Right cardiac atrium (tissue), 5 donors: ENCODE data around the gene LPAR5. TPM values are rescaled to one million over a fixed set of nuclear protein-coding genes. Genes with fewer than 3 reads are reported as not detected.
A peak's percentile ranks its signal among the peaks of the same experiment; 100 is the strongest.
"Not testable (repeated sequence)": the region's sequence is repeated elsewhere in the genome, so short reads cannot be mapped to it uniquely, and the experiment has no call there.

Source experiments
- ATAC-seq, 2 donors: fragments of 200-7000 bp; cut with Tn5 transposase; one replicate each; pipeline versions ENCODE4 v1.8.0 to v1.9.1; 2020; ENCODE audit warnings: moderate library complexity in 2 of 2, mild to moderate bottlenecking in 1 of 2
- DNase-seq, 3 donors: peaks; one replicate each; pipeline ENCODE4 v3.0.0-alpha.2; 2020
- H3K27ac ChIP-seq: one replicate; pipeline ENCODE4 v1.5.1; 2013; ENCODE audit warnings: mild to moderate bottlenecking, low read length, control low read depth, moderate library complexity
- H3K27me3 ChIP-seq: one replicate; pipeline ENCODE4 v1.6.1; 2013; ENCODE audit not compliant: control insufficient read depth, insufficient read depth
- H3K4me1 ChIP-seq: one replicate; pipeline ENCODE4 v1.6.1; 2013; ENCODE audit warnings: low read length; ENCODE audit not compliant: control insufficient read depth, insufficient read depth
- H3K4me3 ChIP-seq: one replicate; pipeline ENCODE4 v1.5.1; 2013; ENCODE audit warnings: low read length, control low read depth
- H3K9me3 ChIP-seq: one replicate; pipeline ENCODE4 v1.6.1; 2013; ENCODE audit warnings: low read length; ENCODE audit not compliant: control insufficient read depth
- WGBS: extraction: QIAGEN DNeasy Blood & Tissue Kit; methylation state at CpG from one replicate; pipeline ENCODE4 v1.1.7; 2013; 5-methylcytosine and 5-hydroxymethylcytosine counted together
- intact Hi-C, 4 donors: fragments of 100-400 bp; cut with DNase I; formaldehyde crosslinking; loops; one replicate each; pipeline versions ENCODE4 v1.11.0 to v1.14.0; 2022 to 2023
- polyA plus RNA-seq: library from polyadenylated mRNA; stranded (reverse); fragments of 200-250 nt; gene quantifications from one replicate; pipeline ENCODE4 v1.2.3, GENCODE V29; 2013
- total RNA-seq, 4 donors: library from RNA; stranded (reverse); fragmentation: NEBNext Ultra II Directional; extraction: Animal tissue kit (Norgen Biotek cat#: 25700); gene quantifications; one replicate each; pipeline ENCODE4 v1.2.1, GENCODE V29; 2021
- donor health status: healthy with polysubstance abuse.
- donor health status: DM: no; HTN: yes; CAD: no.
- donor health status: DM: no; HTN: no; CAD: no.
- donor health status: DM: no; HTN: yes; CAD: no; lungs with severe emphysema.
- donor health status: DM: yes; HTN: yes; CAD: no.

LPAR5 gene
- total and polyA plus RNA-seq, 5 donors, result 0.86 to 2.6 (median 1.7) TPM

DNA sequence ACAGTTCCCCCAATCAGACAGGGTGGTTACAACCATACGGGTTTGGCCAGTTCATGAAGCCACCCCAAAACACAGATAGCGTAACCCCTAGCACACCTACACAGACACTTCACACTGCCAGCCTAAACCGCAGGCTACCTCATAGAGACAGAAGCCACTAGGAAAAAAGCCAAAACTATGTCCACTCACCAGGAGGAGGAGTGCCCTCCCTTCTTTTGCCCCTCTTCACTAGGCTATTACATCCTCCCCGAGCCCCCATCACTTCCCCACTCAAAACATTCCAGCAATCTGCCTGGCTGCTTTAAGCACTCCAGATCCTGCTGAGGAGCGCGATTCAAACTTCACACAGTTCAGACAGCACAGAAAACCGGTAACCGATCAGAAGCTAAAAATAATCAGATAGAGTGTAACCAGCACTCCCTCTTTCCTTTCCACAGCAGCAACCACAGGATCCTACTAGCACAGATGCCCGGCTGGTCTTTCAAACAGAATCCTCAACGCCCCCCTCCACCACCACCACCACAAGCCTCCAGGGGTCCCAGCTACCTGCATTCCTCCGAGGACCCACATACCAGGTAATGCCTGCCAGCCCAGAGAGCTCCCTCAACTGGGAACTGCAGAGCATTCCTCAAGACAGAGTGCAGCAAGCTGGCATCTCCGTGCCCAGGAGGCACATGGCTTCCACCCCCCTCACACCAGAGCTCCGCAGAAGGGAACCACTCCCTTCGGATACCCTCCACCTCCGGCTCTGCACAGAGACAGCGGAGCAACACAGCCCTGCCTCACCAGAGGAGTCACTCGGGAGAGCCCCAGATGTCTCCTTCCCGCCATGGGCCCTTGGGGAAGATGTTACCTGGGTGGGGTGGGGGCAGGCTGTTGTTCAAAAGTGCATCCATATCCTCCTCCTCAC is 30.1 kb downstream of the LPAR5 start:
- Histone ChIP-seq H3K4me3 (peak overlapping the region; percentile 99), H3K4me1 (peaks cover 11% of the 10 kb centered on the region), H3K27me3 (no peaks in the 10 kb centered on the region), H3K9me3 (no peaks in the 10 kb centered on the region), H3K27ac (peak overlapping the region; percentile 72)
- peak in 1 of 2 donors; percentile 2 for ATAC-seq
- intact Hi-C loops, result no loop called here
- 3% methylated on average over 18 of the region's 18 CpGs for WGBS
- peak in 1 of 3 donors; percentile 68 for DNase-seq

DNA sequence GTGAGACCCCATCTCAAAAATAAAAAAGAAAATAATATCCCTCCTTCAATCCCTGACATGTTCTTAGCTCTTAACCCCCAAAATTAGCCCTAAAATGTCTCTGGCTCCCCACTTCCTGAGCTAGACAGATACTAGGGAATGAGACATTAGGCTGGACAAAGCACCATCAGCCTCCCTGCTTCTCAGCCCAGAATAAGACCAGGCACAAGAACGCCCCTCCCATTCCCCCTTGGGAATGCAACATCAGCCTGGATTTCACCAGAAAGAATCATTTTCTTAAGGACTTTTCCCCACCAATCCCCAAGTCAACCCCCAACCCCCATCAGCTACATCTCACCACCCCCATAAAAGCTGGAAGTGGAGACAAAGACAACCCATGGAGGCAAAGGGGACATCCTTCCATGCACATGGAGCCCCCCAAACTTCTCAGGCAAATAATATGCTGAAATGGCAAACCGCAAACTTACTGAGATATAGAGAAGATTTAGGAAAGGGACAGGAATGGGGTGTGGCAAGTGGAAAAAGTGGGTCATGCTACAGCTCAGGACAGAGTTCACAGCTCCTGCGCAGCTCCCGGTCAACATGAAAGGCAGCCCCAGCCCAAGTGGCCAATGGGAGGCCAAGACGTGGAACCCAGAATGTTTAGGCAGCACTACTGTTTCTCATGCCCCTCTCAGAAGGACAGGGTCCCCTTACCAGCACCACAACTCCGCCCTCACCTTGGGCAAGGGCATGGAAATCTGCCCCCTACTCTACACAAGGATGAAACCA is 31.3 kb downstream of the LPAR5 start:
- ATAC-seq (no peak), DNase-seq (no peak)
- peak overlapping the region; percentile 99 for H3K4me3 ChIP-seq
- WGBS, result 63% methylated on average over 6 of the region's 6 CpGs
- H3K27me3 ChIP-seq, result no peaks in the 10 kb centered on the region
- intact Hi-C loops, result no loop called here
- no peaks in the 10 kb centered on the region for H3K9me3 ChIP-seq
- peak overlapping the region; percentile 33 for H3K27ac ChIP-seq
- H3K4me1 ChIP-seq, result peaks cover 11% of the 10 kb centered on the region

DNA sequence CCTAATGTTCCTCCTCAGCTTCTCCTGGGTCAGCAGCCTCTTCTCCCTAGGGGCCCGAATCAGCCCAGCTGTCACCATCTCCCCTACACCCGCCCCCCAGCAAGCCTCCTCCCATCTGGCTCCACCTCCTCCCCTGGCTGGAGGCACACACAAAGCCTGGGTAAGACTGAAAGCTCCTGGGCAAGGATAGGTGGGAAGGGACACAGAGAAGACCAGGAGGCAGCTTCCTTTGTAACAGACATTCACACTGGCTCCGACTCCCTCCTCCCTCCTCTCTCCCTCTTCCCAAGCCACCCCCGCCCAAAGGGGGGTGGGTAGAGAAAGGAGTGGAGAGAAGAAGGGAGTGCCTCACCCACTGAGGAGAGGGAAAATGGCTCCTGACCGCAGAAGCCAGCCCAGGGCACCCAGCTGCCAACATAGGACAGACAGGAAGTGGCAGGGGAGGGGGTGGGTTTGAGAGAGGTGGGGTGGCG is 32.6 kb downstream of the LPAR5 start:
- DNase-seq (peak; percentile 68 to 87 (median 83)), ATAC-seq (peak in 1 of 2 donors; percentile 1)
- Histone ChIP-seq H3K4me3 (no peak overlapping the region), H3K9me3 (no peaks in the 10 kb centered on the region), H3K27me3 (no peaks in the 10 kb centered on the region), H3K4me1 (peaks cover 11% of the 10 kb centered on the region), H3K27ac (peak overlapping the region; percentile 29)
- intact Hi-C loops, result no loop called here
- 15% methylated on average over 6 of the region's 6 CpGs for WGBS

DNA sequence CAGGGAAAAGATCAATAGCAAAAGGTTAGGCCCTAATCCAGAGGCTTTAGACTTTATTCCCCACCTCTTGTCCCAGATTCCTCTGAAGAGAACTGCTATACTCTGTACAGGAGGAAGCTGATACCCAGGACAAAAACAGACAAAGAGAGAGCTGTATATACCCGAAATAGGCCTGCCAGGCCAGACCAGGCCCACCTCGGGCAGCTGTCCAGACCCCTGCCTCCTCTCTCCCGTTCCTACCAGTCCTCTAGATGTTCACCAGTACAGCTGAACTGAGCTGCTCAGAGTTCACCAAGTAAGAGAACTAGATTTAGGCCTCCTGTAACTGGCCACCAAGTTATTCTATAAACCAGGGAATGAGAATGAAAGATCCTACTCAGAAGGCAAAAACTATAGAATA is 33.2 kb downstream of the LPAR5 start:
- H3K27me3 ChIP-seq, result no peaks in the 10 kb centered on the region
- H3K4me3 ChIP-seq, result no peak overlapping the region
- no peak for ATAC-seq
- WGBS, result 30% methylated on average over 3 of the region's 3 CpGs
- intact Hi-C loops, result no loop called here
- H3K4me1 ChIP-seq, result peaks cover 11% of the 10 kb centered on the region
- no peak overlapping the region for H3K27ac ChIP-seq
- DNase-seq, result no peak
- no peaks in the 10 kb centered on the region for H3K9me3 ChIP-seq

DNA sequence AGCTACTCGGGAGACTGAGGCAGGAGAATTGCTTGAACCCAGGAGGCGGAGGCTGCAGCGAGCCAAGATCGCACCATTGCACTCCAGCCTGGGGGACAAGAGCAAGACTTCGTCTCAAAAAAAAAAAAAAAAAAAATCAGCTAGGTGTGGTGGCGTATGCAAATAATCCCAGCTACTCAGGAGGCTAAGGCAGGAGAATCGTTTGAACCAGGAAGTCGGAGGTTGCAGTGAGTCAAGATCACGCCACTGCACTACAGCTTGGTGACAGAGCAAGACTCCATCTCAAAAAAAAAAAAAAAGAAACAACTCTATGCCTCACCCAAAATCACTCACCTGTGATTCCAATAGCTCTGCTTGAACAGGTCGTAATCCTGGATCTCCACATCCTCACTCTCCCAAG is 40.1 kb downstream of the LPAR5 start:
- H3K9me3 ChIP-seq, H3K27ac ChIP-seq, ATAC-seq, DNase-seq, H3K4me3 ChIP-seq, H3K27me3 ChIP-seq, intact Hi-C loops, H3K4me1 ChIP-seq: not testable (repeated sequence)
- 91% methylated on average over 10 of the region's 10 CpGs for WGBS

DNA sequence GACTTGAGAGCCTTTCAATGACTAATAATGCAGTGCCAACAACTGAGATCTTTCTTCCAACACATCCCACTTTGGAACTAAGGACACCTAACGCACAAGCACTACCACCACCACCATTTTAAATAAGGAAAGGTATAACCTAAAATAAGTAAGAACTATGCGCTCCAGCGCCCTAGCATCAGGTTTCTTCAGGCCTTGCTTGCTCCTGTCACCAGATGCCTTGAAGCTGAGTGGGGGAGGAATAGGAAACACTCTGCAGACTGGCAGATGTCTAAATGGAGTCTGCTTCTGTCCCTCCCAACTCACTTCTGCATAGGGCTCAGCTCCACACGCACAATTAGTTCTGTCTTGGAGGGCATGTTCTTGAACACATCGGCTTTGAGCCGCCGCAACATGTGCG is 43.7 kb downstream of the LPAR5 start:
- H3K4me3 ChIP-seq, result no peak overlapping the region
- 92% methylated on average over 8 of the region's 8 CpGs for WGBS
- H3K9me3 ChIP-seq, result no peaks in the 10 kb centered on the region
- intact Hi-C loops, result no loop called here
- ATAC-seq, result no peak
- no peaks in the 10 kb centered on the region for H3K27me3 ChIP-seq
- H3K4me1 ChIP-seq, result no peaks in the 10 kb centered on the region
- no peak for DNase-seq
- no peak overlapping the region for H3K27ac ChIP-seq

DNA sequence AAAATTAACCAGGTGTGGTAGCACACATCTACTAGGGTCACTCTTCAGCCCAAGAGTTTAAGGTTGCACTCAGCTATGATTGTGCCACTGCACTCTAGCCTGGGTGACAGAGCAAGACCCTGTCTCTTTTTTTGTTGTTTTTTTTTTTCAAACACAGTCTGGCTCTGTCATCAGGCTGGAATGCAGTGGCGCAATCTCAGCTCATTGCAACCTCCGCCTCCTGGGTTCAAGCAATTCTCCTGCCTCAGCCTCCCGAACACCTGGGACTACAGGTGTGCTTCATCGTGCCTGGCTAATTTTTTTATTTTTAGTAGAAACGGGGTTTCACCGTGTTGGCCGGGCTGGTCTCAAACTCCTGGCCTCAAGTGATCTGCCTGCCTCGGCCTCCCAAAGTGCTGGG is 49.2 kb downstream of the LPAR5 start:
- intact Hi-C loops, H3K4me3 ChIP-seq, H3K9me3 ChIP-seq, DNase-seq, H3K27ac ChIP-seq, H3K27me3 ChIP-seq, H3K4me1 ChIP-seq, ATAC-seq: not testable (repeated sequence)
- WGBS, result 97% methylated on average over 8 of the region's 8 CpGs

DNA sequence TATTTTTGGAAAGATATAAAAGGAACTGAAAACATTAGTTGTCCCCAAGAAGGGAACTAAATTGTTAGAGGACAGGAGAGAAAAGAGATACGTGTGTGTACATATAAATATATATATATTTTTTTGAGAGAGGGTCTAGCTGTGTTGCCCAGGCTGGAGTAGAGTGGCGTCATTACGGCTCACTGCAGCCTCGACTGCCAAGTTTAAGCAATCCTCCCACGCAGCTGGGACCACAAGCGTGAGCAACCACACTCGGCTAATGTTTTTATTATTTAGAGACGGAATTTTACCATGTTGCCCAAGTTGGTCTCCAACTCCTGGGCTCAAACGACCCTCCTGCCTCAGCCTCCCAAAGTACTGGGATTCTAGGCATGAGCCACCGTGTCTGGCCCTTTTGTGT is 51.5 kb downstream of the LPAR5 start:
- Histone ChIP-seq H3K4me1 (no peaks in the 10 kb centered on the region), H3K27ac (no peak overlapping the region), H3K9me3 (no peaks in the 10 kb centered on the region), H3K4me3 (no peak overlapping the region), H3K27me3 (no peaks in the 10 kb centered on the region)
- 83% methylated on average over 10 of the region's 10 CpGs for WGBS
- ATAC-seq, result no peak
- no peak for DNase-seq
- intact Hi-C loops, result no loop called here

DNA sequence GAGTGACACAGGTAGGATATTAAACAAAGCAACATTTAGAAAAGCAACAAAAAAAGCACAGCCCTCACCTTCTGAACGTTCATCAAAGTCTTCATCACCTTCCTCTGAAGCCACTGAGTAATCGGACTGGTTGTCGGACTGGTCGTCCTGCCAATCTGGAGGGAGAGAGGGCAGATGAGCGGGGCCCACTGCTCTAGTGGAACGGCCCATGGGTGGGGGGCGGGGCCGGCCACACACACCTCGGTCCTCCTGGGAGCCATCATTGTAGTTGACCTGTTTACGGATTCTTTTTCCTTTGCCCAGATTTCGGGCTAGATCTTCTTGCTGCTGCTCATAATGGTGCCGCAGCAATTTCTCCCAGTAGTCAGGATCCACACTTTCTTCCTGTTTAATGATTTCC is 52.8 kb downstream of the LPAR5 start:
- WGBS, result 90% methylated on average over 12 of the region's 12 CpGs
- ATAC-seq (no peak), DNase-seq (no peak)
- intact Hi-C loops, result no loop called here
- no peak overlapping the region for H3K27ac ChIP-seq
- H3K27me3 ChIP-seq, result no peaks in the 10 kb centered on the region
- no peaks in the 10 kb centered on the region for H3K4me1 ChIP-seq
- H3K9me3 ChIP-seq, result no peaks in the 10 kb centered on the region
- no peak overlapping the region for H3K4me3 ChIP-seq

DNA sequence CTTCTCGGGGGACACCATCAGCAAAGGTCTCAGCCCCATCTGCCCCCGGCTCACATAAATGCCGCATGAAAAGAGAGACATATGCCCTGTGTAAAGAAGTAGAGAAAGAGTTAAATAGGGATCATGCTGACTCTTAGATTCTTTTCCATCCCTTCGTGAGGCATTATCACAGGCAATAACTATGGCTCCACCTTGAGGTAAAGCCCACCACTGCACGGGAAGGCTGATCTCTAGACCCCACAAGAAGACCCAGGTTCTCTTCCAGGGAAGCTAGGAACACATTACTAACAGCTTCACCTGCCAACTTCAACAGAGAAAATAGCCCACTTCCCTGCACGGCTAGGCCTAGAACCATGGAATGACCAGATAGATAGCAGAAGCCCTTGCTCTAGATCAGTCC is 53.6 kb downstream of the LPAR5 start:
- H3K27me3 ChIP-seq, result no peaks in the 10 kb centered on the region
- ATAC-seq (no peak), DNase-seq (no peak)
- 65% methylated on average over 6 of the region's 6 CpGs for WGBS
- H3K4me3 ChIP-seq, result no peak overlapping the region
- H3K9me3 ChIP-seq, result no peaks in the 10 kb centered on the region
- no peaks in the 10 kb centered on the region for H3K4me1 ChIP-seq
- intact Hi-C loops, result no loop called here
- no peak overlapping the region for H3K27ac ChIP-seq

DNA sequence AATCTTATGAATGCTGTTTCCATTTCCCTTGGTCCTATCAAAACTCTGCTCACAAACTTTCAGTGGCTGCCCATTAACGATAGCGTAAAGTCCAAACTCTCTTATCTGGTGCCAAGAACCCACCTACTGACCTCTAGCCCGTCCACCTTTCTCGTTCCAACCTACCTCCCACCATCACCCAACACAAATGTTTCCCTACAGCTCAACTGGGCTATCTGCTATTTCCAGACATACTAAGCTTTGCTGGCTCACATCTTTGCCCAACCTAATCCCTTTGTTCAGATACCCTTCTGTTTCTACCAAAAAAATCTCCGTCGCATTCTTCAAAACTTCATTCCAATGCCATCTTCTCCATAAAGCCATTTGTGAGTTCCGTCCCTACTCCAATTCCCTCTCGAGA is 60.1 kb downstream of the LPAR5 start:
- Histone ChIP-seq H3K27me3 (no peaks in the 10 kb centered on the region), H3K9me3 (no peaks in the 10 kb centered on the region), H3K4me3 (no peak overlapping the region), H3K27ac (no peak overlapping the region), H3K4me1 (no peaks in the 10 kb centered on the region)
- intact Hi-C loops, result no loop called here
- ATAC-seq (no peak), DNase-seq (no peak)
- WGBS, result 87% methylated on average over 8 of the region's 8 CpGs
